DOHH2 (cell line): ENCODE measurements around the gene S100A3.
"Not testable (repeated sequence)": the region's sequence is repeated elsewhere in the genome, so short reads cannot be mapped to it uniquely, and the experiment has no call there.

Experiments
- H3F3A ChIP-seq: fragments of 200-600 bp; sonication (generic), shearing (Covaris generic); 2 replicates; pipeline ENCODE4 v1.6.0; 2016; ENCODE audit warnings: antibody characterized with exemption, mild to moderate bottlenecking; ENCODE audit not compliant: control insufficient read depth, insufficient read depth
- H3K27ac ChIP-seq: fragments of 200-600 bp; sonication (generic); 2 replicates; pipeline ENCODE4 v1.5.1; 2014; ENCODE audit warnings: low read depth, mild to moderate bottlenecking, low read length, moderate library complexity
- H3K27me3 ChIP-seq: fragments of 200-600 bp; sonication (generic); 2 replicates; pipeline ENCODE4 v1.6.1; 2014; ENCODE audit warnings: mild to moderate bottlenecking, low read length, mixed read lengths; ENCODE audit not compliant: control insufficient read depth
- H3K36me3 ChIP-seq: fragments of 200-600 bp; sonication (generic); 2 replicates; pipeline ENCODE4 v1.6.1; 2014; ENCODE audit warnings: mild to moderate bottlenecking, low read length, moderate library complexity, mixed read lengths; ENCODE audit not compliant: control insufficient read depth
- H3K4me1 ChIP-seq: fragments of 200-600 bp; sonication (generic); 2 replicates; pipeline ENCODE4 v1.6.1; 2014; ENCODE audit warnings: mild to moderate bottlenecking, low read length, mixed read lengths; ENCODE audit not compliant: control insufficient read depth
- H3K4me2 ChIP-seq: fragments of 200-600 bp; sonication (generic); 2 replicates; pipeline ENCODE4 v1.6.0; 2014; ENCODE audit warnings: mild to moderate bottlenecking, low read length, moderate library complexity
- H3K4me3 ChIP-seq: fragments of 200-600 bp; sonication (generic); 2 replicates; pipeline ENCODE4 v1.5.1; 2014; ENCODE audit warnings: mild to moderate bottlenecking, low read length, mixed read lengths
- H3K79me2 ChIP-seq: fragments of 200-600 bp; sonication (generic); 2 replicates; pipeline ENCODE4 v1.6.1; 2014; ENCODE audit warnings: mild to moderate bottlenecking, low read length, mixed read lengths; ENCODE audit not compliant: control insufficient read depth
- H3K9me2 ChIP-seq: fragments of 200-600 bp; sonication (generic); replicated peaks from 2 replicates; pipeline ENCODE4 v1.6.1; 2014; ENCODE audit warnings: mild to moderate bottlenecking, low read length, mixed read lengths; ENCODE audit not compliant: control insufficient read depth
- H3K9me3 ChIP-seq: fragments of 200-600 bp; sonication (generic); 2 replicates; pipeline ENCODE4 v1.6.1; 2014; ENCODE audit warnings: antibody characterized with exemption, low read length, mixed read lengths; ENCODE audit not compliant: control insufficient read depth, insufficient read depth
- H4K20me1 ChIP-seq: fragments of 200-600 bp; sonication (generic); 2 replicates; pipeline ENCODE4 v1.6.0; 2014; ENCODE audit warnings: low read depth, mild to moderate bottlenecking, antibody characterized with exemption, low read length, moderate library complexity; ENCODE audit not compliant: control insufficient read depth, insufficient read depth
- EZH2phosphoT487 ChIP-seq: fragments of 200-600 bp; sonication (generic); IDR thresholded peaks from 2 replicates; pipeline ENCODE4 v1.6.1; 2017; ENCODE audit warnings: borderline replicate concordance, mild to moderate bottlenecking, antibody characterized with exemption, low read length, moderate library complexity, mixed read lengths
- TF ChIP-seq, protein P1 (sequence below): fragments of 200-600 bp; sonication (generic); IDR thresholded peaks from one replicate; pipeline ENCODE4 v1.5.1; 2014; ENCODE audit warnings: antibody characterized with exemption, mild to moderate bottlenecking, low read depth, low read length; ENCODE audit not compliant: poor library complexity, severe bottlenecking

Gene S100A3

DNA sequence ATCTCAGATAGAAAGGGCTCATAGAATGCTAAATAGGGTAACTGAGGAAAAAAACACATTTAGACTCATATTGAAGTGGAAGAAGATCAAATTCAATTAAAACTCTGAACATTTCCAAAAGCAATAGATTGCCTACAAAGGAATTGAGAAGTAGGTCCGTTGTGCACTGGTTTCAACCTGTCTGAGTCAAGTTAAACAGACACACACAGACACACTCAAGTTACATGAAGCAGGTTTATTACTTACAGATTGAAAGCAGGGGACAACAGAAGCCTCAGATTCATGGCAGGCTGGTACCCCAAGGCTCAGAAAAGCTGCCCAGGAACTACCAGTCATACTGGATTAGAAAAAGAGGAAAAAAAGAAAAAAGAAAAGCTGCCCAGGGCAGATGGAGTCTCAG lies 37.3 kb upstream of the S100A3 start:
- Histone ChIP-seq H3K4me1 (peaks cover 6% of the 10 kb centered on the region), H3K36me3 (no peaks in the 10 kb centered on the region), H3K79me2 (no peaks in the 10 kb centered on the region), H3K9me3 (no peaks in the 10 kb centered on the region), H3K9me2 (no peaks in the 10 kb centered on the region), H3K27ac (no peak overlapping the region), H3K4me2 (no peak overlapping the region), H3K27me3 (no peaks in the 10 kb centered on the region; the same call in none of the 2 replicates), H3F3A (no peaks in the 10 kb centered on the region), H3K4me3 (no peak overlapping the region), H4K20me1 (no peaks in the 10 kb centered on the region)
- TF ChIP-seq, protein P1, sequence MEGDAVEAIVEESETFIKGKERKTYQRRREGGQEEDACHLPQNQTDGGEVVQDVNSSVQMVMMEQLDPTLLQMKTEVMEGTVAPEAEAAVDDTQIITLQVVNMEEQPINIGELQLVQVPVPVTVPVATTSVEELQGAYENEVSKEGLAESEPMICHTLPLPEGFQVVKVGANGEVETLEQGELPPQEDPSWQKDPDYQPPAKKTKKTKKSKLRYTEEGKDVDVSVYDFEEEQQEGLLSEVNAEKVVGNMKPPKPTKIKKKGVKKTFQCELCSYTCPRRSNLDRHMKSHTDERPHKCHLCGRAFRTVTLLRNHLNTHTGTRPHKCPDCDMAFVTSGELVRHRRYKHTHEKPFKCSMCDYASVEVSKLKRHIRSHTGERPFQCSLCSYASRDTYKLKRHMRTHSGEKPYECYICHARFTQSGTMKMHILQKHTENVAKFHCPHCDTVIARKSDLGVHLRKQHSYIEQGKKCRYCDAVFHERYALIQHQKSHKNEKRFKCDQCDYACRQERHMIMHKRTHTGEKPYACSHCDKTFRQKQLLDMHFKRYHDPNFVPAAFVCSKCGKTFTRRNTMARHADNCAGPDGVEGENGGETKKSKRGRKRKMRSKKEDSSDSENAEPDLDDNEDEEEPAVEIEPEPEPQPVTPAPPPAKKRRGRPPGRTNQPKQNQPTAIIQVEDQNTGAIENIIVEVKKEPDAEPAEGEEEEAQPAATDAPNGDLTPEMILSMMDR, result no peak
- no peak for TF ChIP-seq EZH2phosphoT487

DNA sequence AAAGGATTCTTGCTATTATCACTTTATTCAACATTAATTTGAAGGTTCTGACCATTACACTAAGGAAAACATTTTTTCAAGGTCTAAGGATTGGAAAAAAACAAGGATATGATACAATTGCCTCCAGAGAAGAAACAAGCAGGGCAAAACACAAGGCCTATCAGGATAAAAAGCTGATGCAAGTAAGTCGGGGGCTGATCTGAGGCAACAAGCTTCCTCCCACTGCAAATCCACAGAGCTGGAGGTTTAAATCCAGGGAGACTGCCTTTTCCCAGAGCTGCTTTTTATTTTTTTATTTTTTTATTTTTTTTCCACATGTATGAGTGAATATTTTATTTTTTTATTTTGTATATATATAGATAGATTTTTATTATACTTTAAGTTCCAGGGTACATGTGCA lies 35.9 kb upstream of the S100A3 start:
- Histone ChIP-seq H3K9me3 (no peaks in the 10 kb centered on the region), H3K36me3 (no peaks in the 10 kb centered on the region)
- TF ChIP-seq, protein P1, result no peak
- no peak for TF ChIP-seq EZH2phosphoT487

GRCh38 chr1:153583976-153584375 lies 34.9 kb upstream of the S100A3 start:
- H3K27ac ChIP-seq, result no peak overlapping the region

More for the DNA sequence above, 35.9 kb upstream of the S100A3 start:
- Histone ChIP-seq H3K4me2 (no peak overlapping the region), H3K79me2 (no peaks in the 10 kb centered on the region), H3K9me2 (no peaks in the 10 kb centered on the region), H3K4me1 (peaks cover 6% of the 10 kb centered on the region), H3F3A (no peaks in the 10 kb centered on the region), H3K27me3 (no peaks in the 10 kb centered on the region; the same call in none of the 2 replicates), H3K4me3 (no peak overlapping the region), H3K27ac (no peak overlapping the region), H4K20me1 (no peaks in the 10 kb centered on the region)

DNA sequence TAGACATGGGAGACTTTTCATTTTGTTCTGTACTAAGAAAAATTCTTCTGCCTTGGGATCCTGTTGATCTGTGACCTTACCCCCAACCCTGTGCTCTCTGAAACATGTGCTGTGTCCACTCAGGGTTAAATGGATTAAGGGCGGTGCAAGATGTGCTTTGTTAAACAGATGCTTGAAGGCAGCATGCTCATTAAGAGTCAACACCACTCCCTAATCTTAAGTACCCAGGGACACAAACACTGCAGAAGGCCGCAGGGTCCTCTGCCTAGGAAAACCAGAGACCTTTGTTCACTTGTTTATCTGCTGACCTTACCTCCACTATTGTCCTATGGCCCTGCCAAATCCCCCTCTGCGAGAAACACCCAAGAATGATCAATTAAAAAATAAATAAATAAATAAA lies 34.5 kb upstream of the S100A3 start:
- H3K27me3 ChIP-seq, H3K79me2 ChIP-seq, H3K27ac ChIP-seq, H3K4me2 ChIP-seq, H3K36me3 ChIP-seq, H3K9me2 ChIP-seq, H3K4me1 ChIP-seq, H4K20me1 ChIP-seq, H3F3A ChIP-seq, H3K4me3 ChIP-seq, H3K9me3 ChIP-seq: not testable (repeated sequence)

More at GRCh38 chr1:153583976-153584375, 34.9 kb upstream of the S100A3 start:
- Histone ChIP-seq H3K4me2 (no peak overlapping the region), H3F3A (no peaks in the 10 kb centered on the region), H3K27me3 (peaks cover 5% of the 10 kb centered on the region), H3K36me3 (no peaks in the 10 kb centered on the region), H3K4me1 (peaks cover 6% of the 10 kb centered on the region), H3K9me3 (no peaks in the 10 kb centered on the region), H3K9me2 (no peaks in the 10 kb centered on the region), H3K79me2 (no peaks in the 10 kb centered on the region), H3K4me3 (no peak overlapping the region), H4K20me1 (no peaks in the 10 kb centered on the region)
- TF ChIP-seq, protein P1, result no peak
- TF ChIP-seq EZH2phosphoT487, result no peak

DNA sequence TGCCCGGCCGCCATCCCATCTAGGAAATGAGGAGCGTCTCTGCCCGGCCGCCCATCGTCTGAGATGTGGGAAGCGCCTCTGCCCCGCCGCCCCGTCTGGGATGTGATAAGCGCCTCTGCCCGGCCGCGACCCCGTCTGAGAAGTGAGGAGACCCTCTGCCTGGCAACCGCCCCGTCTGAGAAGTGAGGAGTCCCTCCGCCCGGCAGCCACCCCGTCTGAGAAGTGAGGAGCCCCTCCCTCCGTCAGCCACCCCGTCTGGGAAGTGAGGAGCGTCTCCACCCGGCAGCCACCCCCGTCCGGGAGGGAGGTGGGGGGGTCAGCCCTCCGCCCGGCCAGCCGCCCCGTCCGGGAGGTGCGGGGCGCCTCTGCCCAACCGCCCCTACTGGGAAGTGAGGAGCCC lies 33.8 kb upstream of the S100A3 start:
- not testable (repeated sequence) for H3K4me2 ChIP-seq, H3K9me2 ChIP-seq, H3K4me3 ChIP-seq, H3K4me1 ChIP-seq, H3K36me3 ChIP-seq, H3K27ac ChIP-seq, H4K20me1 ChIP-seq, H3K9me3 ChIP-seq, H3K79me2 ChIP-seq, H3F3A ChIP-seq
- peaks cover 16% of the 10 kb centered on the region for H3K27me3 ChIP-seq
